ENCODE results near the gene ATF3.

ATF3 gene, protein sequence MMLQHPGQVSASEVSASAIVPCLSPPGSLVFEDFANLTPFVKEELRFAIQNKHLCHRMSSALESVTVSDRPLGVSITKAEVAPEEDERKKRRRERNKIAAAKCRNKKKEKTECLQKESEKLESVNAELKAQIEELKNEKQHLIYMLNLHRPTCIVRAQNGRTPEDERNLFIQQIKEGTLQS

GRCh38 chr1:212608392-212608958, at the start of gene ATF3:
Gene ATF3 (plus strand): TSS chr1:212608761. CDS start chr1:212615022, 6,261 bp downstream.
- in situ Hi-C loops (cut with MboI; ENCODE audit: low sequenced_read_pairs, unreplicated experiment) = no loop called here
- TF ChIP-seq CTCF (IDR thresholded peaks at IDR 0.05; ENCODE audit: borderline replicate concordance, control extremely low read depth, extremely low read depth, insufficient read depth, missing control alignments) = no peak
- peak; percentile 96 for DNase-seq (ENCODE audit: low spot score)

DNA sequence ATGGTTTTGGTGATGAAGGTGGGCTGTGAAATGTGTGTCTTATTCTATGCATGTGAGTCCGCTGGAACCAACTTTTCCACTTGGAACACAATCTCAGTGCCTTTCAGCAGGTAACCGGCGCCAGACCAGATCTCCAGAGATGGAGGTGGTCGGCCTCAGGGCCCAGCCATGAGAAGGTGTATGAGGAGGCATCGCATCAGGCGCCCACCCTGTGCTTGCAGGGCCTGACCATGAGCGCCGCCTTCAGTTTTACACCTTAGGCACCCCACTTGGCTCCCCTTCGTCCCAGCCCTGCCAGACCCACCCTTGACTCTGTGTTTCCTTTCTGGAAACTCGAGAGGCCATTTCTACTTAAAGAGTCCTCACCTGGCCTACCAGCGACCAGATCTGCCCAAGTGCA, 48.6 kb upstream of the ATF3 start:
- no peak for TF ChIP-seq CTCF (IDR thresholded peaks at IDR 0.05; ENCODE audit: borderline replicate concordance, control extremely low read depth, extremely low read depth, insufficient read depth, missing control alignments)
- in situ Hi-C loops (cut with MboI; ENCODE audit: low sequenced_read_pairs, unreplicated experiment) = loop anchor here (10.0 kb wide), 1 partner anchor 65 kb away; a partner anchor contains a TSS
- no peak for DNase-seq (ENCODE audit: low spot score)

DNA sequence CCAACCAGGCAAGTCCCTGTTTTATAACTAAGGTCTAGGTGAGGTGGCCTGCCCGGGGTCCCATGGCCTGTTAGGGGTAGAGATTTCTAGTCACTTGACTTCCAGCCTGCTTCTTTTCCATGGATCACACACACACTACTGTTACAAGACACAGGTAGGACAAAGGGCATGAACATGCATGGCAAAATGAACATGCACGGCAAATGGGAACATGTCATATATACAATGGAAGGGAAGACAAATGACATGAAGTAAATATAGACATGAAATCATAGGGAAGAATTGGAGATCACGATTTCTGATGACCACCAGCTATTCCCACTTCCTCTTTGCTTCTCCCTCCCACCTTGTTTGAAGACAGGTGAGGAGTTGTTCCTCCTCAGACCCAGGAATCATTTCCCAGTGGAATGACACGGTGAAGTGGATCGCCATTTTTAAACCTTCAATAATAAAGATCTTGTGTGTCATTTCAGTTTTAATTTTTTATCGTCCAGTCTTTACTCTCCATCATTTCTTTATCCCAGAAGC, 47.6 kb upstream of the ATF3 start:
- no peak for DNase-seq (ENCODE audit: low spot score)
- TF ChIP-seq CTCF (IDR thresholded peaks at IDR 0.05; ENCODE audit: borderline replicate concordance, control extremely low read depth, extremely low read depth, insufficient read depth, missing control alignments) = no peak
- in situ Hi-C loops (cut with MboI; ENCODE audit: low sequenced_read_pairs, unreplicated experiment) = loop anchor here (10.0 kb wide), 1 partner anchor 64 kb away; a partner anchor contains a TSS

DNA sequence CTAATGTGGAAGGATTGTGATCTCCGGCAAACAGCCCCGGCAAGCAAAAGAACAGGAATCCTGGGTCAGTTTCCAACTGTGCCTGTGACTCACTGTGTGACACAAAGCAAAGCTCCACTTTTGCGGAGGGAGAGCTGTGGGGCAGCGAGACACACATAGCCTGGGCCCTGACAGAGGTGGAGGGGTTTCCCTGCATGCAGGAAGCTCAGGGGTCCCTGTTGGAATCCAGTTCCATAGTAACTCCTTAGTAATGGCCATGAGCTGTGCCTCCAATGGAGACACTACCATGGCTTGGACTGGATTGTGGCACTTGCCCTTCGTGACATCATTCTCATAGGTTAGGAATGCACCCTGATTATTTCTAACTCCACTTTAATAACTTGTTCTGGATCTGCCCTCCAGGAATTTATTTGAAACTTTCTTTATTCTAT, 47.0 kb upstream of the ATF3 start:
- no peak for DNase-seq (ENCODE audit: low spot score)
- no peak for TF ChIP-seq CTCF (IDR thresholded peaks at IDR 0.05; ENCODE audit: borderline replicate concordance, control extremely low read depth, extremely low read depth, insufficient read depth, missing control alignments)
- in situ Hi-C loops (cut with MboI; ENCODE audit: low sequenced_read_pairs, unreplicated experiment) = loop anchor here (10.0 kb wide), 1 partner anchor 63 kb away; a partner anchor contains a TSS

DNA sequence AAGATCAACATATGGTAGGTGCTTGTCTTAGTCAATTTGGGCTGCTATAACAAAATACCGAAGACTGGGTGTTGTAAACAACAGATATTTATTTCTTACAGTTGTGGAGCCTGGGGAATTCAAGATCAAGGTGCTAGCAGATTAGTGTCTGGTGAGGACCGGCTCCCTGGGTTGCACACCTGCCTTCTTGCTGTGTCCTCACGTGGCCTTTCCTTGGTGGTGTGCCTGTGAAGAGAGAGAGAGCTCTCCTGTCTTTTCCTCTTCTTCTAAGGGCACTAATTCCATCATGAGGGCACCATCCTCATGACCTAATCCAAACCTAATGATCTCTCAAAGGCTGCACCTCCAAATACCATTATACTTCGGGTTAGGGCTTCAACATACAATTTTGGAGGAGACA, 45.8 kb upstream of the ATF3 start:
- in situ Hi-C loops (cut with MboI; ENCODE audit: low sequenced_read_pairs, unreplicated experiment) = loop anchor here (10.0 kb wide), 1 partner anchor 62 kb away; a partner anchor contains a TSS
- no peak for DNase-seq (ENCODE audit: low spot score)
- no peak for TF ChIP-seq CTCF (IDR thresholded peaks at IDR 0.05; ENCODE audit: borderline replicate concordance, control extremely low read depth, extremely low read depth, insufficient read depth, missing control alignments)

GRCh38 chr1:212565079-212565478, 43.5 kb upstream of the ATF3 start:
- in situ Hi-C loops (cut with MboI; ENCODE audit: low sequenced_read_pairs, unreplicated experiment) = loop anchor here (10.0 kb wide), 1 partner anchor 60 kb away; a partner anchor contains a TSS

More at GRCh38 chr1:212565079-212565478, 43.5 kb upstream of the ATF3 start:
- no peak for TF ChIP-seq CTCF (IDR thresholded peaks at IDR 0.05; ENCODE audit: borderline replicate concordance, control extremely low read depth, extremely low read depth, insufficient read depth, missing control alignments)
- DNase-seq (ENCODE audit: low spot score) = no peak

All from GM13976 (cell line).